ENCODE measurements around the gene FAM25A.
"Not testable (repeated sequence)": the region's sequence is repeated elsewhere in the genome, so short reads cannot be mapped to it uniquely, and the experiment has no call there.

DNA sequence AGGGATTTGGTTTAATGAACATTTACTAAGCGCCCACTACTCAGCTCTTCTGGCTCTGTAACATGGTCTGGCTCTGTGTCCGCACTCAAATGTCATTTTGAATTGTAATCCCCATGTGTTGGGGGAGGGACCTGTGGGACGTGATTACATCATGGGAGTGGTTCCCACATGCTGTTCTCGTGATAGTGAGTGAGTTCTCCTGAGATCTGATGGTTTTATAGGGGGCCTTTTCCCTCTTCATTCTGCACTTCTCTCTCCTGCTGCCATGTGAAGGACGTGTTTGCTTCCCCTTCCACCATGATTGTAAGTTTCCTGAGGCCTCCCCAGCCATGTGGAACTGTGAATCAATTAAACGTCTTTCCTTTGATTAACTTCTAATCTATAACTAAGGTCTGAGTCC lies 39.1 kb upstream of the FAM25A start:
- TF ChIP-seq, protein P1, sequence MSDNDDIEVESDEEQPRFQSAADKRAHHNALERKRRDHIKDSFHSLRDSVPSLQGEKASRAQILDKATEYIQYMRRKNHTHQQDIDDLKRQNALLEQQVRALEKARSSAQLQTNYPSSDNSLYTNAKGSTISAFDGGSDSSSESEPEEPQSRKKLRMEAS (IDR thresholded peaks at IDR 0.05; ENCODE audit: low read depth, low read length): not testable (repeated sequence)
- TF ChIP-seq CTCF (IDR thresholded peaks at IDR 0.05; ENCODE audit: low read depth, low read length); POLR2A (IDR thresholded peaks at IDR 0.05; ENCODE audit: extremely low read depth, insufficient read length): not testable (repeated sequence)
